Measurements from ENCODE around the gene MSI2.

Gene MSI2

DNA sequence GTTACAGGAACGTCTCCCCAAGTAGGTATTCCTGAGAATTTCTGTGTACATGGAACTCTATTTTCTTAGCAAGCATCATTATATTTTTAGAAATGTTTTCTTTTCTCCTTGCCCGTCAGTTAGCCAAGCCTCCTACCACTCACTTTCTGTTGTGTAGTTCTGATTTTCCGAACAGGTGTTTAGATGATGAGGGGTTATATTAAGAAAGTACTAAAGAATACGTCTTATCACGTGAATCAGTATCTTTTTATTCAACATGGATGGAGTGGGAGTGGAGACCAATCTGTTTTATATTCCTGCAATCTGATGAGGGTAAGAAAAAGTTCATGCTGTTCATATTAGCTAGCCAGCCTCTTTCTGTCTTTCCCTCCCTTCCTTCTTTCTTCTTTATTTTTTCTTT is 29.4 kb downstream of the MSI2 start:
- Histone ChIP-seq H3K27me3 (ENCODE audit: control insufficient read depth, insufficient read depth, low read length) (no peaks in the 10 kb centered on the region), H3K9me3 (replicated peaks; ENCODE audit: low read length) (no peaks in the 10 kb centered on the region), H3K4me1 (ENCODE audit: control insufficient read depth, insufficient read depth, low read length) (peaks cover 39% of the 10 kb centered on the region), H3K9ac (ENCODE audit: low read depth, low read length) (peak overlapping the region; percentile 6), H3K4me3 (ENCODE audit: low read length) (no peak overlapping the region), H3K4me2 (ENCODE audit: low read length) (peak overlapping the region; percentile 31), H3K36me3 (ENCODE audit: insufficient read depth, low read length) (peaks cover 5% of the 10 kb centered on the region)

DNA sequence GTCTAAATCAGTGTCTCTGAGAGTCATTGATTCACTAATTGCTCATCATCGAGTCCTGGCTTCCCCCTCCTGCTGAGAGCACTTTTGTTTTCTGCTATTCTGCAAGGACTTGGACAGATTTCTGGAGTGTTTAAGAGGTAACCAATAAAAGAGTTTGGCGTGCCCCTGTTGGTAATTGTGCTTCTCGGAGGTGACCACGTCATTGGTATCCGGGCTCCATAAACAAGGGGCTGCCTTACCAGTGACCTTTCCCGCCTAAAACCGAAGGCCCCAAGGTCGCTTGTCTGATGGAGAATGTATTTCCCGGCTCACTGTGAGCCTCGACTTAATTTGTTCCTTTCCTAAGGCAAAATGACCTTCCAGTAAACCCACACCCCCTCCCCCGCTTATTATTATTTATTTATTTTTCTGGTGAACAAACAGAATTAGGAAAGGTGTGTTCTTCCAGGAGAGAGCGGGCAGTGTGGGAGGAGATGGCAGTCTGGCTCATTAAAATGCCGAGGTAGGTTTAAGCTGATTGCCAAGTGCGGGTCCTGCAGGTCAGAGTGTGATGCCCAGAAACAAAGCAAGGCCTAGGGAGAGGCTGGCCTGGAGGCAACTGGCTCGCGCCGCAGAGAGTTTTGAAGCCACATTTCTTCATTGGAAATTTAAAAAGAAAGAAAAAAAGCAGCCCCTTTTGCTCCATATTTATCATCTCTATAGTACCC is 30.2 kb downstream of the MSI2 start:
- peaks cover 39% of the 10 kb centered on the region for H3K4me1 ChIP-seq (ENCODE audit: control insufficient read depth, insufficient read depth, low read length)
- no peaks in the 10 kb centered on the region for H3K9me3 ChIP-seq (replicated peaks; ENCODE audit: low read length)

DNA sequence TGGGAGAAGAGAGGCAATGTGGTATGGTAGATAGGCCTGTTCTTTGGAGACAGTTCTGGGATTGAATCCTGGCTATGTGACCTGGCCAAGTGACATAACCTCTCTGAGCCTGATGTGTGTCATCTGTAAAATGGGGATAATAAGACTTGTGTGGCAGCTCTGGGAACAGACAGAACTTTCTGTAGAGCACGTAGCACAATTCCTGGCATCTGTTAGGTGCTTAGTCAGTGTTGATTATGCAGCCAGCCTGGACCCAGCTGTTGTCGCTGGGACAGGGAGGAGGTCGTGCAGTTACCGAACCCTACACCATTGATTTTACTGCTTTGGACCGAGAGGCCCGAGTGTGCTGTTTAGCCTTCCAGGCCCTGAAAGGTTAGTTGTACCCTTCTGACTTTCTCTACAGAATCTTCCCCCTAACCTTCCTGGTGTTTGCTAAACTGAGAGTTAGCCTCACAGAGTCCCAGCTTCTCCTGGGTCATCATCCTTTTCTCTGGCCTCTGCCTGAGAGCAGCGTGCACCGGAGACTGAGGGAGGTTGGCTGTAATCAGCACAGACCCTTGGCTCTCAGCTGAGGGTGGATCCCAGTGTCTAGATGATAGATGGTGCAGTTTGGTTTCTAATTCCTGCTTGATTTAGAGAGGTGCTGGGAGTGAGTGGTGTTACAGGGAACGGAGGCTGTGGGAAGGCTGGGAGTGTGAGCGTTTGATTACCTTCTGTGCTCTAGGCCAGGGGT is 31.9 kb downstream of the MSI2 start:
- peaks cover 5% of the 10 kb centered on the region for H3K36me3 ChIP-seq (ENCODE audit: insufficient read depth, low read length)
- H3K4me1 ChIP-seq (ENCODE audit: control insufficient read depth, insufficient read depth, low read length), result peaks cover 44% of the 10 kb centered on the region
- H3K9me3 ChIP-seq (replicated peaks; ENCODE audit: low read length), result no peaks in the 10 kb centered on the region
- no peaks in the 10 kb centered on the region for H3K27me3 ChIP-seq (ENCODE audit: control insufficient read depth, insufficient read depth, low read length)
- H3K9ac ChIP-seq (ENCODE audit: low read depth, low read length), result peak overlapping the region; percentile 74
- H3K4me3 ChIP-seq (ENCODE audit: low read length), result peak overlapping the region; percentile 67
- peak overlapping the region; percentile 74 for H3K4me2 ChIP-seq (ENCODE audit: low read length)

More for the DNA sequence above, 30.2 kb downstream of the MSI2 start:
- peaks cover 5% of the 10 kb centered on the region for H3K36me3 ChIP-seq (ENCODE audit: insufficient read depth, low read length)
- no peaks in the 10 kb centered on the region for H3K27me3 ChIP-seq (ENCODE audit: control insufficient read depth, insufficient read depth, low read length)
- peak overlapping the region; percentile 6 for H3K9ac ChIP-seq (ENCODE audit: low read depth, low read length)
- H3K4me3 ChIP-seq (ENCODE audit: low read length), result no peak overlapping the region
- H3K4me2 ChIP-seq (ENCODE audit: low read length), result no peak overlapping the region

DNA sequence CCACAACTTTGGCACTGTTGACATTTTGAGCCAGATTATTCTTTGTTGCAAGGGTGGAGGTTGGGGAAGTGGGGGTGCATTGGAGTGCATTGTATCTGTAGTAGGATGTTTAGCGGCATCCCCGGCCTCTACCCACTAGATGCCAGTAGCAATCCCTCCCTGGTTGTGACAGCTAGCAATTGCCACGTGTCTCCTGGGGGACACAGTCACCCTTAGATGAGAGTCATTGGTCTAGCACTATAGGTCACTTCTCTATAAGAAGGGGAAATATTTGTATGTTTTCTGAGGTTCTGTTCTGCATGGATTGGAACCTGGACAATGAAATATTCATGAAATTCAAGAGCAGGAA is 32.4 kb downstream of the MSI2 start:
- Histone ChIP-seq H3K9me3 (replicated peaks; ENCODE audit: low read length) (no peaks in the 10 kb centered on the region), H3K36me3 (ENCODE audit: insufficient read depth, low read length) (peaks cover 5% of the 10 kb centered on the region), H3K4me2 (ENCODE audit: low read length) (peak overlapping the region; percentile 74), H3K9ac (ENCODE audit: low read depth, low read length) (peak overlapping the region; percentile 74), H3K27me3 (ENCODE audit: control insufficient read depth, insufficient read depth, low read length) (no peaks in the 10 kb centered on the region), H3K4me3 (ENCODE audit: low read length) (peak overlapping the region; percentile 67), H3K4me1 (ENCODE audit: control insufficient read depth, insufficient read depth, low read length) (peaks cover 46% of the 10 kb centered on the region)

DNA sequence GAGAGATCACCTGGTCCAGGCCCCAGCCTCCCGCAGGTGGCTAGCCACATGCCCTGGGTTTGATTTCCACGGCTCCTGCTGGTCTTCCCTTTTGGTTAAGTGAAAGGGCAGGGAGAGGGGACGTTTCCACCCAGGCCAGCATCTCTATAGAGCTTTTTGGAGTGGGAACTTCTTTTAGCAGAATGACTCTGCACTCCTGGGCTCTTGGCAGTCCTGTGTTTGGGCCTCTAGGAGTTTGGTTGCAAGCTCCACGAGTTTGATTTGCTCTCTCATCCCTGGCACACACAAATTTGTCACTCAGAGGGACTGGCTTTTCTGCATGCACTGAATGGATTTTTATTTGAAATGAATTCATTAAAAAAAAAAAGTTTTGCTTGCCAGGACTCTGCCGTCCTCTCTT is 32.8 kb downstream of the MSI2 start:
- Histone ChIP-seq H3K4me1 (ENCODE audit: control insufficient read depth, insufficient read depth, low read length) (peaks cover 49% of the 10 kb centered on the region), H3K4me2 (ENCODE audit: low read length) (peak overlapping the region; percentile 74), H3K27me3 (ENCODE audit: control insufficient read depth, insufficient read depth, low read length) (no peaks in the 10 kb centered on the region), H3K9me3 (replicated peaks; ENCODE audit: low read length) (no peaks in the 10 kb centered on the region), H3K36me3 (ENCODE audit: insufficient read depth, low read length) (peaks cover 5% of the 10 kb centered on the region), H3K9ac (ENCODE audit: low read depth, low read length) (peak overlapping the region; percentile 74), H3K4me3 (ENCODE audit: low read length) (peak overlapping the region; percentile 67)

DNA sequence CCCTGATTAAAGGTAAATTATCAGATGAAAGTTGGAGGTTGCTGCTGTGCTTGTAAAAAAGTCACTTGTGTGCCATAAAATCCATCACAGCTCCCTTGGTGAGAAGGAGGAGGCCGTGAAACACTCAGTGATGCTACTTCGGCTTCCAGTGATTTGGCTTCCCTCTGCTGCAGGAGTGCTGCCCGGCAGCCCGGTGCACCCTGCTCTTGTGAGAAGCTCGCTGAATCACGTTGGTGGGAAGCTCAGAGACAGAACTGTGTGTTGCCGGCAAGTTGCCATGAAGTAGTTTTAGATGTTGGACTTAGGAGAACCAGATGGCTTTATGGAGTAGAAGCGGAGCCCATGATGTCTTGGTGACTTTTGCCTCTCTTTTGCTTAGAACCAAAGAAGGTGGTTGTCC is 33.3 kb downstream of the MSI2 start:
- no peaks in the 10 kb centered on the region for H3K27me3 ChIP-seq (ENCODE audit: control insufficient read depth, insufficient read depth, low read length)
- no peaks in the 10 kb centered on the region for H3K9me3 ChIP-seq (replicated peaks; ENCODE audit: low read length)
- peak overlapping the region; percentile 67 for H3K4me3 ChIP-seq (ENCODE audit: low read length)
- peak overlapping the region; percentile 74 for H3K9ac ChIP-seq (ENCODE audit: low read depth, low read length)
- H3K4me1 ChIP-seq (ENCODE audit: control insufficient read depth, insufficient read depth, low read length), result peaks cover 54% of the 10 kb centered on the region
- peak overlapping the region; percentile 74 for H3K4me2 ChIP-seq (ENCODE audit: low read length)
- H3K36me3 ChIP-seq (ENCODE audit: insufficient read depth, low read length), result peaks cover 5% of the 10 kb centered on the region

DNA sequence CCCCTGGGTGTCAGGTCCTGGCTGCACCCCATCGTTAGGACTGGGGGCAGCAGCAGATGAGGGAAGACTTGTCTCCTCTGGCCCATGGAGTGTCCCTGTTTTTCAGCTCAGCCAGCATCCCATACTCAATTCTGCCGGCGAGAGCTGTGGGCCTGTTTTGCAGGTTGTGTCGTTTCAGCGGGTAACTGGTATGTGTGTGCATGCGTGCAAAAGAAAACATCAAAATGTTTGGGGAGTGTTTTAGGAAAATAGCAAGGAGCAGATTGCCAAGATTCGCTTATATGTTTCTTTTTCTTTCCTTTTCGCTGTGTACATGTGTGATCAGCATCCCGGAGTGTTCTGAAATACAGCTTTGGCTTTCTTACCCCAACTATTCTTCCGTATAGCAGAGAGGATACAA is 34.7 kb downstream of the MSI2 start:
- Histone ChIP-seq H3K36me3 (ENCODE audit: insufficient read depth, low read length) (peaks cover 5% of the 10 kb centered on the region), H3K9ac (ENCODE audit: low read depth, low read length) (no peak overlapping the region), H3K4me1 (ENCODE audit: control insufficient read depth, insufficient read depth, low read length) (peaks cover 60% of the 10 kb centered on the region), H3K4me3 (ENCODE audit: low read length) (no peak overlapping the region), H3K4me2 (ENCODE audit: low read length) (no peak overlapping the region), H3K27me3 (ENCODE audit: control insufficient read depth, insufficient read depth, low read length) (no peaks in the 10 kb centered on the region), H3K9me3 (replicated peaks; ENCODE audit: low read length) (no peaks in the 10 kb centered on the region)

DNA sequence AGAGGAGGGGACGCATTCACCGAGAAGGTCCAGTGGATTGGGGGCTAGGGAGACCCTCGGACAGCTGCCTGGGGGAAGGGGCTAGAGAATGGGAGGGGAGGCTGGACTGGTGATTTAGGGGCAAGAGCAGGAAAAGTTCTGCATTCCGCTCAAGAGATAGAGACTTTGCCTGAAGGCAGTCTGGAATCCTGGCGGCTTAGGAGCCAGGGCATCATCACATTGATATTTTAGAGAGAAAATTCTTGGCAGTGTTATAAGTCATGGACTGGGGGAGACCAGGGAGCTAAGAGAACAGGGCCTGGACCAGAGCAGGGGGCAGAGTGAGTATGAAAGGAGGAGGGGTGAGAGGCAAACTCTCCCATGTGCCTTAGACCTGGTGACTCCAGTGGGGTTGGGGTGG is 35.8 kb downstream of the MSI2 start:
- no peak overlapping the region for H3K4me3 ChIP-seq (ENCODE audit: low read length)
- no peaks in the 10 kb centered on the region for H3K9me3 ChIP-seq (replicated peaks; ENCODE audit: low read length)
- H3K4me1 ChIP-seq (ENCODE audit: control insufficient read depth, insufficient read depth, low read length), result peaks cover 58% of the 10 kb centered on the region
- H3K36me3 ChIP-seq (ENCODE audit: insufficient read depth, low read length), result peaks cover 5% of the 10 kb centered on the region
- H3K9ac ChIP-seq (ENCODE audit: low read depth, low read length), result no peak overlapping the region
- H3K4me2 ChIP-seq (ENCODE audit: low read length), result no peak overlapping the region
- no peaks in the 10 kb centered on the region for H3K27me3 ChIP-seq (ENCODE audit: control insufficient read depth, insufficient read depth, low read length)

DNA sequence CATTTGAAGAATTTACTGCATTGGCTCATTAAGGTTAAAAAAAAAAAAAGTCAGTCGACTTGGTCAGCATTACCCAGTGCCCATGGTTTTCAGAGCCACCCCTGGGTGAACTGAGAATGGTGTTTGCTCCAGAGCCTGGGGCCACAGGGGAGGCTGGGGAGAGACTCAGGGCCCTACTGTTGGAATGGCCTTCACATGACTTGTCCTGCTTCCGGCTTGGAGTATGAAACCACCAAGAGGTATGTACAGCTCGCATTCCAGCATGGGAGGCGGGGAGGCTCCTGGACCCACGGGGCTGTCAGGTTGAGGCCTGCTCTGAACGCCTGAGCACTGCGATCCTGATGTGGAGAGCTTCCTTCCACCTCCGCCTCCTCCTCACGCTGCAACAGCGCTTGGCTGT is 36.8 kb downstream of the MSI2 start:
- Histone ChIP-seq H3K4me3 (ENCODE audit: low read length) (no peak overlapping the region), H3K9ac (ENCODE audit: low read depth, low read length) (no peak overlapping the region), H3K27me3 (ENCODE audit: control insufficient read depth, insufficient read depth, low read length) (no peaks in the 10 kb centered on the region), H3K4me2 (ENCODE audit: low read length) (no peak overlapping the region), H3K4me1 (ENCODE audit: control insufficient read depth, insufficient read depth, low read length) (peaks cover 49% of the 10 kb centered on the region), H3K9me3 (replicated peaks; ENCODE audit: low read length) (no peaks in the 10 kb centered on the region), H3K36me3 (ENCODE audit: insufficient read depth, low read length) (peaks cover 5% of the 10 kb centered on the region)

DNA sequence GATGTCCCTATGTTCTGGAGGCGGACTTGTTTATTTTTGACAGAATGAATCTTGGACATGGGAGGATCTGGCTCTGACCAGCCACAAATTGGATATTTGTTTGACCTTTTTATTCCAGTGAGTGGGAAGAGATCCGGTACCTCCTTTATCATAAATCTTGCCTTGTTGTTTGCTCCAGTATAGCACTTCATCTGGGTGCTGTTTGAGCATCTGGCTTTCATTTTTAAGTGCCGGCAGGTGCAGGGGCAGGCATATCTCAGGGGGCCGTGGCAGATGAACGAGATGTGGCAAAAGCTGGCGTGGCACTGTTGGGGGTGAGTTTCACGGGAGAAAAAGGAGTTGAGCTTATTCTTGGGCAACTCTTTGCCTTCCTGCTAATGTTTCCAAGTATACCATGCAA is 37.8 kb downstream of the MSI2 start:
- H3K4me3 ChIP-seq (ENCODE audit: low read length), result no peak overlapping the region
- H3K36me3 ChIP-seq (ENCODE audit: insufficient read depth, low read length), result peaks cover 11% of the 10 kb centered on the region
- H3K9ac ChIP-seq (ENCODE audit: low read depth, low read length), result no peak overlapping the region
- no peaks in the 10 kb centered on the region for H3K27me3 ChIP-seq (ENCODE audit: control insufficient read depth, insufficient read depth, low read length)
- no peaks in the 10 kb centered on the region for H3K9me3 ChIP-seq (replicated peaks; ENCODE audit: low read length)
- H3K4me2 ChIP-seq (ENCODE audit: low read length), result peak overlapping the region; percentile 74
- H3K4me1 ChIP-seq (ENCODE audit: control insufficient read depth, insufficient read depth, low read length), result peaks cover 41% of the 10 kb centered on the region

DNA sequence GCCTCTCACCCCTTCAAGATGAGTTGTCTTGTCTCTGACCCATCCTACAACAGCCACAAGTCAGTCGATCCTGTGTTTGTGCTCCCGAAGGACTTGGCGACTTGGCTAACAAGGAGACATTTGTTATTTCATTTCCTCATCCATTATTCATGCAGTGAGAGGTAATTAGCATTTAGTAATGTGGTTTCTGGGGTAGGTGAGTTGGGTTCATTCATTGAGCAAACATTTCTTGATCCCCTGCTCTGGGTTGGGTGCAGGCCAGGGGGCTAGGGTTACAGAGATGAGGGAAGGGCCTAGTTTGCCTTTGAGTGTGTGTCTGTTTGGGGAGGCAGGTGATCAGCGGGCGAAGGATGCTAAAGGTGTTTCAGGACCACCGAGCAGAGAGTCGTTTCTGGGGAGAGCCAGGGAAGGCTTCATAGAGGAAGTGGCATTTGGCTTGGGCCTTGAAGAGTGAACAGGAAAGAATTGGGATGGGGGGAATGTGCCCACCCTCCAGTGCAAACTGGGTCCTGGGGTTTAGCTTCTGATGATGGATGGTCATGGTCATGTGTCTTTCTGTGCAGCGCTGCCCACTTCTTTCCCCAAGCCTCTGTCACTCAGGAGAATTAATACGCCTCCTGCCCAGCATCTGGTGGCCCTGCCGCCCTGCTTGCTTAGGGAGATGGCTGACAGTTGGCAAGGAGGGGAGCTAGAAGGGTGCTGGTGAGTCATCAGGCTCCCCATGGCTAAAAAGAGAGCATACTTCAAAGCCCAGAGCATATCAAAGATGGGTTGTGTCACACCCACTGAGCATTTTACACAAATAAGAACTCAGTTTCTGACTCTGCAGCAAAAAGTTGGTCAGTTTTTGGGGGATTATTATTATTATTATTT is 38.5 kb downstream of the MSI2 start:
- Histone ChIP-seq H3K27me3 (ENCODE audit: control insufficient read depth, insufficient read depth, low read length) (no peaks in the 10 kb centered on the region), H3K4me3 (ENCODE audit: low read length) (peak overlapping the region; percentile 53), H3K9ac (ENCODE audit: low read depth, low read length) (peak overlapping the region; percentile 77), H3K9me3 (replicated peaks; ENCODE audit: low read length) (no peaks in the 10 kb centered on the region), H3K36me3 (ENCODE audit: insufficient read depth, low read length) (peaks cover 13% of the 10 kb centered on the region), H3K4me2 (ENCODE audit: low read length) (peak overlapping the region; percentile 74), H3K4me1 (ENCODE audit: control insufficient read depth, insufficient read depth, low read length) (peaks cover 35% of the 10 kb centered on the region)

Measured in skeletal muscle satellite cell (primary cell).